GM12892 (cell line): ENCODE data around the gene SPAG17.

ENCODE experiments used
- POLR2A ChIP-seq: IDR thresholded peaks from 2 replicates; pipeline ENCODE4 v1.6.1; 2011; ENCODE audit warnings: low read depth, low read length, control low read depth
- POLR2AphosphoS5 ChIP-seq: IDR thresholded peaks from 2 replicates; pipeline ENCODE4 v1.6.1; 2011; ENCODE audit warnings: low read depth, low read length, control low read depth
- TAF1 ChIP-seq: IDR thresholded peaks from 2 replicates; pipeline ENCODE4 v1.6.1; 2011; ENCODE audit warnings: low read depth, mild to moderate bottlenecking, control low read depth, low read length, borderline replicate concordance

DNA sequence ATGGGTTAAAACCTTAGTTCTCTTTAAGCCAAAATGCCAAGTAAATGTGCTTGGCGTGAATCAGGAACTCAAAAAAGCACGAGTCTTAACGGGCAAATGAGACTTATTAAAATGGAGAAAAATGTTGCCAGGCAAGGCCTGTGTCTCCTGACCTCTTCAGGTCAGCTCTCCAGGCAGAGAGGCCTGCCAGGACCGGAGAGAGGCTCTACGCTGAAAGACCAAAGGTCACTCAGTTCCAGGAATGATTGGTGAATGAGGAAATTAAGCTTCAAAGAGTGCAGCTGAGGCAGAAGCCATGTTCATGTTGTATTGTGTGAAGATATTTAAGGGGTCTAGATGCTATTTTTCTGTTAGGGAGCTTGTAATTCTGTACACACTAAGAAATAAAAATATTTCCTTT is 66.6 kb downstream of the SPAG17 start:
- TF ChIP-seq POLR2A (no peak), POLR2AphosphoS5 (no peak), TAF1 (no peak)
